NCI-H2196 (cell line): Measurements from ENCODE around the gene SEMA5B.

ENCODE experiments used
- DNase-seq: peaks from one replicate; lab custom pipeline; 2025; ENCODE audit not compliant: unreplicated experiment; lab: John Stamatoyannopoulos, UW

The SEMA5B gene

GRCh38 chr3:122952520-122952919 lies 75.0 kb downstream of the SEMA5B start:
- DNase-seq, result no peak

GRCh38 chr3:122948408-122948807 lies 79.2 kb downstream of the SEMA5B start:
- no peak for DNase-seq

- DNase-seq, result no peak
Observed at GRCh38 chr3:122947738-122948137, 79.8 kb downstream of the SEMA5B start.

GRCh38 chr3:122947196-122947595 lies 80.4 kb downstream of the SEMA5B start:
- DNase-seq, result no peak

- no peak for DNase-seq
Observed at GRCh38 chr3:122946185-122946584, 81.4 kb downstream of the SEMA5B start.

- DNase-seq, result no peak
Observed at GRCh38 chr3:122945230-122945629, 82.3 kb downstream of the SEMA5B start.

- DNase-seq, result no peak
Observed at GRCh38 chr3:122944671-122945161, 82.8 kb downstream of the SEMA5B start.

GRCh38 chr3:122943828-122944190 lies 83.8 kb downstream of the SEMA5B start:
- no peak for DNase-seq

- peak; percentile 90 for DNase-seq
Observed at GRCh38 chr3:122942937-122943827, 84.4 kb downstream of the SEMA5B start.

GRCh38 chr3:122942239-122942638 lies 85.3 kb downstream of the SEMA5B start:
- DNase-seq, result no peak

GRCh38 chr3:122941228-122942206 lies 86.0 kb downstream of the SEMA5B start:
- DNase-seq, result no peak

- DNase-seq, result no peak
Observed at GRCh38 chr3:122940628-122941086, 86.9 kb downstream of the SEMA5B start.

GRCh38 chr3:122938783-122939425 lies 88.7 kb downstream of the SEMA5B start:
- DNase-seq, result no peak

- no peak for DNase-seq
Observed at GRCh38 chr3:122937745-122938144, 89.8 kb downstream of the SEMA5B start.

GRCh38 chr3:122936986-122937385 lies 90.6 kb downstream of the SEMA5B start:
- no peak for DNase-seq

- DNase-seq, result no peak
Observed at GRCh38 chr3:122936335-122936734, 91.2 kb downstream of the SEMA5B start.

- no peak for DNase-seq
Observed at GRCh38 chr3:122934251-122934650, 93.3 kb downstream of the SEMA5B start.

GRCh38 chr3:122932251-122932967 lies 95.2 kb downstream of the SEMA5B start:
- no peak for DNase-seq

- no peak for DNase-seq
Observed at GRCh38 chr3:122931636-122932035, 95.9 kb downstream of the SEMA5B start.
